ENCODE measurements around the gene AP3D1.

GRCh38 chr19:2192862-2193261 is 41.5 kb upstream of the AP3D1 start:
- TF ChIP-seq CTCF (IDR thresholded peaks at IDR 0.05) (no peak), EP300 (IDR thresholded peaks at IDR 0.05) (no peak)

Measured in ovary (tissue), 3 donors.